Superior temporal gyrus (tissue), 1 donor: ENCODE data around the gene NBL1.

Experiments
- DNase-seq: peaks from one replicate; pipeline ENCODE4 v3.0.0-alpha.2; 2016; ENCODE audit errors: extremely low spot score

The NBL1 gene

DNA sequence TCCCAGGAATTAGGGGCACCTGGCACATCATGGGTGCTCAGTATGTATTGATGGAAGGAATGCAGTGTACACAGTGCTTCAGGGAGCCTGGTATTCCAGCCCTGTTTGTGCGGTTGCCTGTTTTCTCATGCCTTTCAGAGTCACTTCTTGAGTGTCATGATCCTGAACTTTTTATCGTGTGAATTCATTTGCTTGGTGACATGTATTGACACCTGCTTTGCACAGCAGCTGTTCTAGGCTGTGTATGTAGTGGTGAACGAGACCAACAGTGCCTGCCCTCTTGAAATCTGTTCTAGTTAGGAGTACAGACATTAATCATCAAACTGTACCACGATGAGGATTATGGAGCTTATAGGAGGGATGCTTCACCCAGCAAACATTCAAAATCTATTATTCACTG is 26.7 kb downstream of the NBL1 start:
- no peak for DNase-seq

DNA sequence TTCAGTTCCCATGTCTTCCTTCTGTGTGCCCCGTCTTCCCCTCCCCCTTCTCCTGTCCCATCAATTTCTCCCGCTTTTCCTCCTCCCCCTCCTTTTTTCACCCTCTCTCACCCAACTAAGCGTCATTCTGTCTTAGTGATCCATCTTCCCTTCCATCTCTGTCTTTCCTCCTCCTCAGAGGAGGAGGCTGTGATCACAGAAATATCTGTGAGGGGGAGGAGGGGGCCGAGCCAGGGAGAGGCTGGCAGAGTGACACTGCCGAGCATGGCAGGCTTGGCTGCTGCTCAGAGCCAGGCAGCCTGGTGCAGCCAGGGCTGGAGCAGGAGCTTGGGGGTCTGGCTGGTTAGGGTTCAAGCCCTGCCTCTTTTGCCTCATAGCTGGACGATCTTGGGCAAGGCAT is 28.1 kb downstream of the NBL1 start:
- DNase-seq, result no peak

DNA sequence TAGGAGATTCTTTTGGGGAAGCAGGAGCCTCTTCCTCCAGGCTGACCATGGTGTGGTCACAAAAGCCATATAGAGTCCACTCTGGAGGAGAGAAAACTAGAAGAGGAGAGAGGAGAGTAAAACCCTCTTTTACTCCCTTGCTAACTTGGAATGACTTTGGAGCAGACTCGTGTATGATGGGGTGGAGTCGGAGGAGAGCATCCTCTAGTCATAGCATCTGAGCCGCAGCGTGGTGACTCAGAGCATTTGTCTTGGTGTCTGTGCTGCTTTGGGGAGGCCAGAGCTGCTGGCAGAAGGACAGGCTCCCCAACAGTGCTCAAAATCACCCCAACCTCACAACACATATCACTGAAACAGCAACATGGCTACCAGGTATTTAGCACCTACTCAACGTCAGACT is 31.7 kb downstream of the NBL1 start:
- DNase-seq, result no peak

DNA sequence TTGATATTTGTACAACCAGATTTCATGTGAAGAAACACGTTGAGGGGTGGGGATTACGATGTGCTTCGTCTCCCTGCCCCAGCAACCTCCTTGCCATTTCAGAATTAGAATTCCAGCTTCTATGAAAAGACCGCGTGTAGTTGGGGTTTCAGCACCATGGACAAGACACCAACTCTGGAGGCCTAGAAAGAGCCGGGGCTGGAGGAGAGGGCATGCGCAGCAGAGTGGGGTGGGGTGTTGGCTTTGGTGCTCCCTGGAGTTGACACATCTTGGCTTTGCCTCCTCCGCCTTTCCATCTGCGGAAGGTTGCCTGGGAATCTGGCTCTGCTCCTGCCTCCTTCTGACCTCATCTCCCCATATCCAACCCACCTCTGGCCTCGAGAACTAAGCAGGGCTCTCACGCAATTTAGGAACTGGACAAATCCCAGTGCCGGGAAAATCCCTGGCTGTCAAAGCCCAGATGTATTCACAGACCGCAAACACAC is 32.4 kb downstream of the NBL1 start:
- no peak for DNase-seq

DNA sequence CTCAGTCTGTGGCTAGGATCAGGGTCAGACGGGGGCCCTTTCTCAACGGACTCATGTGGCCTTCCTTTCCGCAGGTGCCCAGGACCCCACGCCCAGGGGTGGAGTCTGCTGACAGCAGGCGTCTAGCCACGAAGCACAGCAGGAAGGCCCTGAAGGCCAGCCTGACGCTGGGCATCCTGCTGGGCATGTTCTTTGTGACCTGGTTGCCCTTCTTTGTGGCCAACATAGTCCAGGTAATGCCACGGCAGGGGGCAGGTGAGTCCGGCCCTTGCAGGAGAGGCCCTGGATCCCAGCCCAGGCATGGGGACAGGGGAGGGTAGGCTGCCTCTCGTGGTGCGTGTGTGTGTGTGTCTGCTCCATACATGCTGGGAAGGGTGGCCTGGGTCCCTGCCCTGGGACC is 34.4 kb downstream of the NBL1 start:
- no peak for DNase-seq

DNA sequence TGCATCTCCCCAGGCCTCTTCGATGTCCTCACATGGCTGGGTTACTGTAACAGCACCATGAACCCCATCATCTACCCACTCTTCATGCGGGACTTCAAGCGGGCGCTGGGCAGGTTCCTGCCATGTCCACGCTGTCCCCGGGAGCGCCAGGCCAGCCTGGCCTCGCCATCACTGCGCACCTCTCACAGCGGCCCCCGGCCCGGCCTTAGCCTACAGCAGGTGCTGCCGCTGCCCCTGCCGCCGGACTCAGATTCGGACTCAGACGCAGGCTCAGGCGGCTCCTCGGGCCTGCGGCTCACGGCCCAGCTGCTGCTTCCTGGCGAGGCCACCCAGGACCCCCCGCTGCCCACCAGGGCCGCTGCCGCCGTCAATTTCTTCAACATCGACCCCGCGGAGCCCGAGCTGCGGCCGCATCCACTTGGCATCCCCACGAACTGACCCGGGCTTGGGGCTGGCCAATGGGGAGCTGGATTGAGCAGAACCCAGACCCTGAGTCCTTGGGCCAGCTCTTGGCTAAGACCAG is 34.9 kb downstream of the NBL1 start:
- DNase-seq, result no peak

DNA sequence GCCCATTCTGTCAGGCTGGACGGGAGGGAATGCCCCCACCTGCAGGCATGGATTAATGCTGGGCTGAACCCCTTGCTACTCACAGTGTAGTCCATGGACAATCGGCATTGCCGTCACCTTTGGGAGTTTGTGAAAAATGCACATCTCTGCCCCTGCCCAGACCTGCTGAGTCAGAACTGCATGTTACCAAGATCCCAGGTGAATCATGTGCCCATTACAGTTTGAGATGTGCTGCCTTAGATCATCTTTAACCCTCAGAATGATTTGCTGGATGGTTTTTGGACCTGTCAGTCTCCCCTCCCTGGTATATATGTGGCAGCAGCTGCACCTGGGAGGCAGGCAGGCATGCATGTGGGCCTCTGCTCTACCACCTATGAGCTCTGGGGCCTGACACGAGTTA is 35.6 kb downstream of the NBL1 start:
- no peak for DNase-seq

DNA sequence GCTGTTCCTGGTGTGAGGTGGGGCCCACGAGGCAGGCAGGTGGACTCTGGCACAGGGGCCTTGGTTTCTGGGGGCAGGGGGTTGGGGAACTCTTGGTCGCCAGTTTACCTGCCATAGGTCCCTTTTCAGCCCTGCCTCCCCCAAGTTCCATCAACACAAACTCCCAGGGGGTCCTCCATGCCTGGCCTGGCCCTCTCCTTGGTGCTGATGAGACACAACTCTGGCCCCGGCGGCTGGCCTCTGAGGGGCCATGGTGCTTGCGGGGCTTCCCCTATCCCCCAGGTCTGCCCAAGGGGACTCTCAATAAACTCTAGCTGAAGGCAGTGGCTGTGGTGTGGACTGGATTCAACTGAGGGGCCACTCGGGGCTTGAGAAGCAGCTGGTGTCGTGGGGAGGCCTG is 36.5 kb downstream of the NBL1 start:
- no peak for DNase-seq

DNA sequence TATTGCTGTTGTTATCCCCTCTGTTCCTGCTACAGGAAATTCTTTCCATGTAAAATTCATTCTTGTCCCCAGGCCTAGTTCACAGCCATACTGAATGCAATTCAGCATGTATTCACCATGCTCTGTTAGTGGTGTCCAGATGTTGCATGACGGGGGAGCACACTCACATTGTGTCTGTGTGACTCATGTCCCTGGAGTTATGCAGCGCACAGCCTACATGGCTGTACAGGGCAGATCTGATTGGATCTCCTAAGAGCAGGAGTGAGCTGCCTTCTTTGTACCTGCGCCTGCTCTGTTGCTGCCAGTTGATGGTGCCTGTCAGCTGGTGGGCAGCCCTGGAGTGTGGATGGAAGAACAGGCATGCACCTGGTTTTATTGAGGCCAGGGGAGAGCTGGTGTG is 38.1 kb downstream of the NBL1 start:
- DNase-seq, result no peak

DNA sequence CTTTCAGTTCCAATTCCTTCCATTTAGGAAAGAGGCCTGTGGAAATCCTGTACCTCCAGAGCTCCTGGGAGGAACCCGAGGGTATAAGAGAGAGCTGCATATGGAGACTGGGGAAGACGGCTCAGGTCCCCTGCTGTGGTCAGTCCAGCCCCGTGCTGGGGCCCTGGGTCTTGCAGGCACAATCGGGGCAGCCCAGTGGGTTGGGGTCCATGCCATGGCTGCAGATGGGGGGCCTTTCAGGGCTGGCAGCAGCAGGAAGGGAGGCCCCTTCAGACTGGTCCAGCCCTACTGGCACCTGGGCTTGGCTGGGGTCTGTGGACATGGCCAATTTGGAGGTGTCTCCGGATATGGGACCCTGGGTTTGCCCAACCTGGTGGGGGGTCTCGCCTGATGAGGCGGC is 38.8 kb downstream of the NBL1 start:
- DNase-seq, result no peak

DNA sequence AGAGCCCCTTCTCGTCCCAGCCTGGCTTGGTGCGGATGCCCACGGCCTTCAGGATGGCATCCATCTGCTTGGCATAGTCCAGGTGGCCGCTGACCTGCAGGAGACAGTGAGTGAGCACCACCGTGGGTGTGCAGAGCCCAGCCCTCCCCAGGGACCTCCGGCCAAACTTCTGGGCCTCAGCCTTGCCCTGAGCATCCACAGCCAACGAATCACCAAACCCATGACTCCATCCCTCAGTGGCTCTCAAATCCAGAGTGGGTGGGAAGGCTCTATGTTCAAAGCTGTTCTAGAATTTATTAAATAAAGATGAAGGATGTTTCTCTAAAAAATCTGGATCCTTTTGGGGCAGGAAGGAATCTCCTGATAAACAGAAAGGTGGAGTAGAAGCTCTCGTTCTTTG is 39.2 kb downstream of the NBL1 start:
- no peak for DNase-seq

DNA sequence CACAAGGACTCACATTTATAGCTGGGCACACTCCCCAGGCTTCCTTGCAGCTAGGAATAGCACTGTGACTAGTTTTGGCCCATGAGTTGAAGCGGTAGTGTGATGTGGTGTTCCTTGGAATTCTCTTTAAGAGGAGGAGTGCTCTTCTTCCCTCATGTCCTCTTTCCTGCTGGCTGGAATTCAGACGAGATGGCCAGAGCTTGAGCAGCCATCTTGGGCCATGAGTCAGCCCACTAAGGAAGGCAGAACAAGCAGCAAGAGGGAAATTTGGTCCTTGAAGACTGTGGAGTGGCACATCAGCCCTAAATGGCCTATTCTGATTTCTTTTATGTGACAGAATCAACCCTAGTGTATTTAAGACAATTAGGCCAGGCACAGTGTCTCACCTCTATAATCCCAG is 40.6 kb downstream of the NBL1 start:
- DNase-seq, result peak; percentile 31

DNA sequence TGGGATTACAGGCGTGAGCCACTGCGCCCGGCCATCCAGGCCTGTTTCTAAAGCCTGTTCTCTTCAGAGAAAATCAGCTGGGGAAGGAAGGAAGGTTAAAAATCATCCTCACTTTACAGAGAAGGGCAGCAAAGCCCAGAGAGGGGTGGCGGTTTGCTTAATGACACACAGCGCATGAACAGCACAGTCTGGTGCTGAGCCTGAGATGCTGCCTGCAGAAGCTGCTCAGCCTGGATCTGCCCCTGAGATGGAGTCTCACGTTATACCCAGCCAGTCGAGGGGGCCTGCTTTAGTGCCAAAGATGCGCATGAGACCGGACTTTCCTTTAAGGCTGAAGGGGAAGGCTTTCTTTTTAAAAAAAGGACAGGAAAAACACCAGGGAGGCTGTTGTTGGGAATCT is 41.9 kb downstream of the NBL1 start:
- no peak for DNase-seq

DNA sequence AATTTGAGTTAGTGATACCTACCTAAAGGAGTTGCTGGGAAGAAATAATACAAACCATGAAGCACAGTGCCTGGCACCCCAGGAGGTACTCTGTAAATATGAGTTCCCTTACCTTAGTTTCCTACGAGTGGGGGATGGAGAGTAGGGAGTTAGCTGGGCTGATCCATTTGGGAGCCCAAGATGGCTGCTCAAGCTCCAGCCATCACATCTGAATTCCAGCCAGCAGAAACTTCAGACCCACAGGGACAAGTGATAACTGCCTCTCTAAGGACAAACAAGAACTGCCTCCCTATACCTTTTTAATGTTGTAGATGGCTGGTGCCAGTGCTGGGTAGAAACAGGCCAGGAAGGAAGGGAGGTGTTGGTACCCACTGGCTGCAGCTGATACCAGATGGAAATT is 43.3 kb downstream of the NBL1 start:
- no peak for DNase-seq

DNA sequence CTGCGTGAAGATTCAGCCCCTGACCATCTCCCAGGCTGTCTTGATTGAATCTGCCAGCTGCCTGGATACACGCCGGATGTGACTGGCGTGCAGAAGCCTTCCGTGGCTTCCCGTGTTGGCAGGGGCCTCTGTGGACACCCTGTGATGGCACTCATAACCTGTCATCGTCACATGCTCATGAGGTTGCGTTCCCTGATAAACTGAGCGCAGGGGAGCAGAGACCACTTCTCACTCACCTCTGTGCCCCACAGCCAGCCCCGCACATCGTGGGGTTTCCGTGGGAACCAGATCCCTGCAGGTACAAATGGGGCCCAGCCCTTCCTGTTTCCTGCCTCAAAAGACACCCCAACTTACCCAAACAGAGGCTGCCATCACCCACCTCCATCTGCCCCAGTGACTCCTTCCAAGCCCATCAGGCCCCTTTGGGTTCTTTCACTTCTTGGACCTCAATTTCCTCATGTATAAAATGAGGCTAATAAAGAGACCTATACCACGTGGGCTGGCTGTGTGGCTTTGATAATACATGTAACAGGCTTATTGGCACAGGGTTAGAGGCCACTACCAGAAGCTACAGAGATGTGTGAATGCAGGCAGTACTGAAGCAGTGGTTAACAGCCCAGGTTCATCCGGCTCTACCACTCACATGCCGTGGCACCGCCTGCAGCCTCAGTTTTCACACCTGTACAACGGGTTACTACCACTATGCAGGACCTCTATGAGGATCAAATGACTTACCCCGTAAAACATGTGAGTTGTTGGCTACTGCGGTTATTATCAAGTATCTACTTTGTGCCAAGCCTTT is 44.1 kb downstream of the NBL1 start:
- DNase-seq, result no peak

DNA sequence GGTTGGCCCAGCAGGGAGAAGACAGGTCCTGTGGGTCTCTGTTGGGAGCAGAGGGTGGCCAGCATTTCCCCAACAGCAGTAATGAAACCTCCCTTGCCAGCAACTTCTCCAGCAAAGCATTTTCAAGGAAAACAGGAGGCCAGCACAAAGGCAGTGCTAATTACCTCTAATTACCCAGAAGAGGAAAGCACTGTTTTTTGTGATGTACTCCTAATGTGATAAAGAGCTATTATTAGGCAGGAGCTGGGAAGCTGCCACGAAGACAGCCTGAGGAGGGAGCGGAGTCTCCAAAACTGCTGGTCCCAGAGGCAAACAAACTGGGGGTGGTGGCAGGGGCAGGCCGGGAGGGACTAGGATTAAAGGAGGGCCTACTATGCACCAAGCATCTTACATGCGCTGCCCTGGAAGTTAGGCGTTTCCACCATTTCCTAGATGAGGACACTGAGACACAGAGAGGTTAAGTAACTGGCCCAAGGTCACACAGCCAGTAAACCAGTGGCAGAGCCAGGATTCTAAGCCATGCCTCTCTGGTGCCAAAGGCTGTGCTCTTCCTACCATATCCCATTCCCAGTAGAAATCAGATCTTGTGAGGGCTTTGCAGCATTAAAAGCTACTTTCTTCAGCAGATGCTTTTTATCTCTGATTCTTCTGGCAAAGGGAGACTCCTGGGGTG is 45.1 kb downstream of the NBL1 start:
- DNase-seq, result no peak

DNA sequence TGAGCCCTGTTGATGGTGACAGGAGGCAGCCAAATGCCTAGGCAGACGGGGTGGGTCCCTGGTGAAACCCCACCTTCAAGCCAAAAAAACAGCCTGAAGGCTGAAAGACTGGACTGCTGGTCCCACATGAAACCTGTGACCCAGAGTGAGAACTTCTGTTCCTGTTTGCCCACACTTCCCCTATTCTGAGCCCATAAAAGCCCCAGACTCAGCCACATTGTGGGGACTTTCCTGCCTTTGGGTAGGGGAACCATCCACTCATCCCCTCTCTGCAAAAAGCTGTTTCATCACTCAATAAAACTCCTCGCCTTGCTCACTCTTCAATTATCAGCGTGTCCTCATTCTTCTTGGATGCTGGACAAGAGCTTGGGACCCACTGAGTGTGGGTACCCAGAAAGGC is 45.7 kb downstream of the NBL1 start:
- DNase-seq, result no peak

DNA sequence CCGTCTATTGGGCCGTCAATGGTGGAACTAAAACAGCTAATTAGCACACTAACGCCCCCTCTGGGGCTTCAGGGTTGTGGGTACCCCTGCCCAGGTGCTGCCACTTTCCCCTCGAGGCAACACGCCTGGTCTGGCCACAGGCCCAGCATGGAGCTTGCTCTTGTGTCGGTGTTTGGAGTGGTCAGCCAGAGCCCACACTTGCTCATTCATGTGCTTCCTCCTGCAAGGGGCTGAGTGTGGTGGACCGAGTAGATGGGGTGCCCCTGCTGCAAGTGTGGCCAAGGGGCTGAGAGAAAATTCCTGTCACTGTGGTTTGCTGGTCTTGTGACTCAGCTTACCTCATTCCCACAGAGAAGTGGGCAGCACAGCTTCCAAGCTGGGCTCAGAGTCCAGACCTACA is 46.2 kb downstream of the NBL1 start:
- no peak for DNase-seq

DNA sequence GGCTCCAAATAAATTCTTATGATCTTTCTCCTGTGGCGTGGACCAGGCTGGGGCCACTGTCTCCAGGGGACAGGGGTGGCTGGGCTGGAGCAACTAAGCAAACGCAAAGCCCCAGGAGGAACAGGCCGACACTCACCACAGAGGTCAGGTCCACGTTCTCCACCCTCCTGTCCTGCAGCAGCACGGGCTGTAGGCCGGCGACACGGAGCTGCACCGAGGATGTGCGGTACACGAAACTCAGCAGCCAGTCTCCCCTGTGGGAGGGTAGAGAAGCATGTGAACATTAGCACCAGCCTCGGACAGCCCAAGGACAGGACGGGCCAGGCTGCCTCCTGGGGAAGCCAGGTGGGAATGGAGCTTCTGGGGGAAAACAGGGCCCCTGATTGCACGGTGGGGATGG is 50.2 kb downstream of the NBL1 start:
- no peak for DNase-seq

DNA sequence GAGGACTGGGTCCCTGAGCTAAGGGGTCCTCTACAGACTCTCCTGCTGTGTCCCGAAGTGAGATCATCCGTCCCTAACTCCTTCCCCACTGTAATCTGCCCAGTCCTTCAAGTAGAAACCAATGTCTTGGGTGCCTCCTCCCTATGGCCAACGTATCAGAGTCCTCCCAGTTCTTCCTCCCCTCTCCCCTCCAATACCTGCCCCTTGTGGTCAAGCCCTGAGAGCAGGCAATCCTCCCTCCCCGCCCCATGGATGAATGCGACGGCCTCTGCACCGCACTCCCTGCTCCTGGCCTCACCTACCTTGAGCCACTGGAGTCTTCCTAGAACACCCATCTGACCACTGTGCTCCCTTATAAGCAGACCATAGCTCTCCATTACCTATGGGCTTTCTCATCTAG is 51.7 kb downstream of the NBL1 start:
- no peak for DNase-seq

DNA sequence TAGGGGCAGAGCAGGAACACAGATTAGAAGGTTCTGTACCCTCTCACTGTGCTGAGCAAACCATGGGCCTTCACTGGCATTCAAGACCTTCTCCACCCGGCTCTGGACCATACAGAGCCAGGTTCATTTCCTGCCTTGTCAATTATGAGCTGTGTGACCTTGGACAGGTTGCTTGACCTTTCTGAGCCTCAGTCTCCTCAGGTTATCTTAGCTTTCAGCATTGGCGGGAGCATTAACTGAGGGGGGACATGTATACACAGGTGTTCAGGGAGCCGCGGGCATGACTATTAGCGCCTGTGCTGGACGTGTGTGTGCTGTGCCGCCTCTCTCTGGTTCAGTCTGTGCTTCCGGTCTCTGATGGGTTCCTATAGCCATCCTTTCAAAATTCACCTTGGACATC is 52.7 kb downstream of the NBL1 start:
- DNase-seq, result no peak

DNA sequence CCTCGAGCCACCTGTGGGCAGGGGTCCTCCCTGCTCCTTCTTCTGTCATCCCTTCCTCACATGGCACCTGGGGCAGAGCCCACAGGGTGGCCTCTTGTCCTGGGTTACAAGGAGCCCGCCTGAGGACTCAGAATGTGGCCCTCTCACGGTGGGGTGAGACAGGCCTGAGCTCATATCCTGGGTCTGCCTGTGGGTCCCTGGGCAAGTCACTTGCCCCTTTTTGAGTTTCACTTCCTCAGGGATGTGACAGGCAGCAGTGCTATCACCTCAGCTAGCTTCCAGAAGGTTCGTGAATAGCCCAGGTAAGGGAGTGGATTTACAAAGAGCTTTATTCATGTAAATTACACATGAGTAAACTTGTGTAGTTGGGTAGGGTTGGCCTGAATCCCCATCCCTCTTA is 54.1 kb downstream of the NBL1 start:
- no peak for DNase-seq

DNA sequence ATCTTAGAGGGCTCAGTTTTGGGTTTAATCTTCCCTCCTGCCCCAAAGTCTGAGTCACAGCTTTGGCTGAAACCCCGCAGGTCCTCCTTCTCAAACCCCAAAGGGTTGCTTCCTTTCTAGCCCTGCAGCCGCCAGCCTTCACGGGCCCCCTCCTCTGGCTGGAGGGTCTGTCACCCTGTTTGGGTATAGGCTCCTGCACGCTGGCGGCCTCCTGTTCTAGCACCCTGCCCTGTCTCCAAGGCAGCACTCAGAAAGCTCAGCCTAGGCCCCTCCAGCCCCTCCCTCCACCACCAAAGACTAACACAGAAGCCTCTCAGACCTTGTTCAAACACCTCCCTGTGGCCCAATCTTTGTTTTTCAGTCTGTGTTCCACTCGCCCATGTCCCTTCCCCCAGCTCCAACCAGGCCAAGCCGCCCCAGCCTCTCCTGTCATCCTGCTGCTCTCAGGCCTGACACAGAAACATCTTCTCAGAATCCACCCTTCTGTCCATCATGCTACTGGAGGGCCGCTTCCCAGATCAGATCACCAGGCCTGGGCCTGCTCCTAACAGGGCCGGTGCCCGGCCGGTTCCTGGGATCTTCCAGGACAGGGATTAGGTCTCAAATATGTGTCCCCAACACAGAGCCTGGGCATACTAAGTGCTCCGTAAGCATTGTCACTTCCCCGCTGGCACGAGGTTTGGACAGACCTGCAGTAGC is 56.1 kb downstream of the NBL1 start:
- DNase-seq, result no peak
